Coronary artery (tissue), 2 donors: ENCODE measurements around the gene FANCI.
A peak's percentile ranks its signal among the peaks of the same experiment; 100 is the strongest.

Experiments
- DNase-seq: peaks from one replicate; pipeline ENCODE4 v3.0.0-alpha.2; 2017; ENCODE audit warnings: low spot score
- H3K27ac ChIP-seq, 2 donors: fragments of 200-600 bp; sonication (generic); one replicate each; pipeline ENCODE4 v1.5.1; 2016 to 2019
- H3K4me3 ChIP-seq: fragments of 200-600 bp; sonication (generic); 2 replicates; pipeline ENCODE4 v1.5.1; 2016; ENCODE audit warnings: mild to moderate bottlenecking, moderate library complexity
- CTCF ChIP-seq: fragments of 200-600 bp; sonication (generic); IDR thresholded peaks from one replicate; pipeline ENCODE4 v1.5.1; 2019; ENCODE audit warnings: antibody characterized with exemption

FANCI gene

GRCh38 chr15:89198934-89199333, 44.8 kb upstream of the FANCI start:
- Histone ChIP-seq H3K4me3 (no peak overlapping the region), H3K27ac (peak overlapping the region in 1 of 2 donors; percentile 24)
- TF ChIP-seq CTCF, result no peak
- DNase-seq, result no peak

GRCh38 chr15:89199746-89200145, 44.0 kb upstream of the FANCI start:
- Histone ChIP-seq H3K4me3 (no peak overlapping the region), H3K27ac (peak overlapping the region in 1 of 2 donors; percentile 8)
- DNase-seq, result no peak
- no peak for TF ChIP-seq CTCF

- H3K4me3 ChIP-seq, result no peak overlapping the region
- peak overlapping the region in 1 of 2 donors; percentile 30 for H3K27ac ChIP-seq
- no peak for DNase-seq
- no peak for TF ChIP-seq CTCF
These were observed 43.6 kb upstream of the FANCI start for GRCh38 chr15:89200182-89200581.

- no peak overlapping the region for H3K27ac ChIP-seq
- no peak overlapping the region for H3K4me3 ChIP-seq
- no peak for DNase-seq
- no peak for TF ChIP-seq CTCF
These were observed 42.2 kb upstream of the FANCI start for GRCh38 chr15:89201465-89202005.

GRCh38 chr15:89203705-89204273, 40.0 kb upstream of the FANCI start:
- DNase-seq, result no peak
- Histone ChIP-seq H3K27ac (no peak overlapping the region), H3K4me3 (no peak overlapping the region)
- no peak for TF ChIP-seq CTCF

GRCh38 chr15:89205991-89206585, 37.7 kb upstream of the FANCI start:
- TF ChIP-seq CTCF, result no peak
- H3K4me3 ChIP-seq, result no peak overlapping the region
- no peak for DNase-seq
- no peak overlapping the region for H3K27ac ChIP-seq

- Histone ChIP-seq H3K27ac (no peak overlapping the region), H3K4me3 (peak overlapping the region; percentile 59)
- TF ChIP-seq CTCF, result peak; percentile 98
- DNase-seq, result peak; percentile 80
These were observed 36.9 kb upstream of the FANCI start for GRCh38 chr15:89206908-89207331.
